HG03571 (cell line): Measurements from ENCODE around the gene BIRC7.

Source experiments
- ATAC-seq: cut with Tn5 transposase; IDR thresholded peaks from one replicate; pipeline ENCODE4 v1.9.1; 2021; ENCODE audit not compliant: unreplicated experiment

BIRC7 gene

GRCh38 chr20:63224412-63225081 is 11.2 kb upstream of the BIRC7 start:
- no peak for ATAC-seq

DNA sequence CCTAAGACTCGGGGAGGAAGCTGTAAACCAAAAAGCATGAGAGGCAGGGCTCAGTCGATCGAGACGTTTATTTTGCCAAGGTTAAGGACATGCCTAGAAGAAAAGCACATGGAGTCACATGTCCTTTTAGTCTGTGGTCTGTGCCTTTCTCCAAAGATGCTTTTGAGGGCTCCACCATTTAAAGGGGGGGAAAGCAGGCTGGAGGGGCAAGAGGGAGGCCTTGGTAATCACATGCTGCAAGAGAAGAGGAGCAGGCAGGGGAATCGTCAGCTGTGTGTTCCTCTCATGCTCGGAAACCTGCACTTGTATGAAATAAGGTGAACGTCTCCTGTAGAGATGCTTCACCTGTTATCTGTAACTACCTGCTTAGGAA is 10.6 kb upstream of the BIRC7 start:
- ATAC-seq, result no peak

DNA sequence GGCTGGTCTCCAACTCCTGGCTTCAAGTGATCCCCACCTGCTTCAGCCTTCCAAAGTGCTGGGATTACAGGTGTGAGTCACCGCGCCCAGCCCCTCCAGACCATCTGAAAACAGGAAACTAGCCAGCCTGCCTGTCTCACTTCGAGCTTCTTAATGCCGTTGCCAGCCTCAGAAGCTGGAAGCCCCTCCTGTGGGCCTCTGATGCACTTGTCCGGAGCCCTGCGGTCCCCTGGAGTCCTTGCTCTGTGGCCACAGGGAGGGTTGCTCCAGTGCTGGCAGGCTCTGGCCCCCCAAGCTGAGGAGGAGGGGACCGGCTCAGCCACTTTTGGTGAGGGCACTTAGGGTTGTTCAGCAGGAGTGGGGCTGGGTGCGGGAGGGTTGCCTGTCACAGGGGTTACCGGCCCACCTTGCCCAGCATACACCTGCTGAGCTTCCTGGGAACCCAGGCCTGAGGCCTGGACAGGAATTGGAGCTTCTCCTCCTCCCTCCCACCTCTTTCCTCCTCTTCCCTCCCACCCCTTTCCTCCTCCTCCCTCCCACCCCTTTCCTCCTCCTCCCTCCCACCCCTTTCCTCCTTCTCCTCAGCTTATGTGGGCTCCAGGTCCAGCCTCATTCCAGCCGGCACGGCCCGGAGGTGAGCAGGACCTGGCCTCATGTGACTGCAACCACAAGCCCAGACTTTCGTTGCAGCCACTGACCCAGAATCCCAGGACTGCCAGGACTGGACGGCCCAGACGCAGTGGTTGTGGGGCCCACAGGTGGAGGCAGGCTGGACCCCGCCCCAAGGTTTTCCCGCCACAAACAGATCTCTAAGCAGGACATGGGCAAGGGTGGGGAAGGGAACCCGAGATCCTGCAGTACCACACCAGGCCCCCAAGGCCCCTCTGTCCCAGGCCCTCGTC is 9.4 kb upstream of the BIRC7 start:
- no peak for ATAC-seq

GRCh38 chr20:63227260-63227659 is 8.4 kb upstream of the BIRC7 start:
- ATAC-seq, result no peak

- no peak for ATAC-seq
Measured at GRCh38 chr20:63228806-63229205, 6.9 kb upstream of the BIRC7 start.

- no peak for ATAC-seq
Measured at GRCh38 chr20:63230800-63231268, 4.9 kb upstream of the BIRC7 start.

DNA sequence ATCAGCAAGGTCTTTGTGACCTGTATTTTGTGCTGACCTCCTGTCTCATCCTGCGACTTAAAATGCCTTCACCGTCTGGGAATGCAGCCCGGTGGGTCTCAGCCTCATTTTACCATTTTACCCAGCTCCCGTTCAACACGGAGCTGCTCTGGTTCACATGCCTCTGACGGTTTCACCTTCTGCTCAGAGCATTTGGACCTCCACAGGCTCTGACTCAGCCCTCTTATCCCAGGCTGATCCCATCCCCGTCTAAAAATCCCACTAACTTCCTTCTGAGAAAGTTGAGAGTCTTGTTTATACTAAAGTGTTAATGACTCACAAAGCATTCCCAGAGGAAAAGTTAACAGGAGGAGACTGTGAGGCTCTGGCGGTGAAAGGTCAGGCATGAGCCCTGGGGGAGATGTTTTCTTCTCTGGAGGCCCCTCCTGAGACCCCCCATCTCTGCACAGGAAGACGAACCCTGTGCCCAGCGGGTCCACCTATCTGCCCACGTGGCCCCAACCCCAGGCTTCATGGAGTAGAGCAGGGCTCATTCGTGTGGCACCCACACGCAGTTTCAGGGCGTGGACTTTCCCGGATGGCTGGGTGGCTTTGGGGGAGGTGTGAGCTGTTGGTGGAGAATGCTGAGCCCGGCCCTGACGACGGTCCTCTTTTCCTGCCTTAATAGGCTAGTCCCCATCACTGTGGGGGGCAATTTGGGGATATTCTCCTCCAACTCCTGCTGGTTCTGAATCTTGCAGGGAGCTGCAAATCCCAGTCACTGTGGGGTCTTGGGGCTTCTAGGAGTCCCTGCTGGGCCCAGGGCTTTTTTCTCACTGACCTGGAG is 3.3 kb upstream of the BIRC7 start:
- ATAC-seq, result no peak

- ATAC-seq, result no peak
Measured at GRCh38 chr20:63233061-63233344, 2.7 kb upstream of the BIRC7 start.

- ATAC-seq, result no peak
Measured at GRCh38 chr20:63233924-63234323, 1.8 kb upstream of the BIRC7 start.

GRCh38 chr20:63234693-63235398 is 859 bp upstream of the BIRC7 start:
- ATAC-seq, result no peak

DNA sequence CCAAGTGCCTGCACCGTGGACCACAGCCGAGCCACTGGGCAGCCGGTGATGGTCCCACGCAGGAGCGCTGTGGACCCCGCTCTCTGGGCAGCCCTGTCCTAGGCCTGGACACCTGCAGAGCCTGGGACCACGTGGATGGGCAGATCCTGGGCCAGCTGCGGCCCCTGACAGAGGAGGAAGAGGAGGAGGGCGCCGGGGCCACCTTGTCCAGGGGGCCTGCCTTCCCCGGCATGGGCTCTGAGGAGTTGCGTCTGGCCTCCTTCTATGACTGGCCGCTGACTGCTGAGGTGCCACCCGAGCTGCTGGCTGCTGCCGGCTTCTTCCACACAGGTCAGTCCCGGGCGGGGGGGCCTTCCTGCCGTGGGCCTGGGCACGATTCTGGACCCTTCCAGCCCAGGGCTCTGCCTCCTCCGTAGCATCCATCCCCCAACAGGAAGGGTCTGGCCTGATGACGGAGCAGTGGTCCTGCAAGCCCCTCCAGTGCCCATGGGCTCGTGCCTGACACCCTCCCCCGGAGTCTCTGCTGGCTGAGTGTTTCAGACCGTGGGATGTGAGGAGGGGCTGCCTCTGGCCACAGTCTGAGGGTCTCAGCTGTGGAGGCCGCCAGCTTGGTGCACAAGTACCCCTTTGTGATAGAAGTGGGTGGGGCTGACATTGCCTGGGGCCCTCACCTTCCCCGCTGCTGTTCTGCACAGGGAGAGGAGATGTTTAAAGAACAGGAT is 572 bp downstream of the BIRC7 start:
- ATAC-seq, result no peak

GRCh38 chr20:63238031-63238430 is 2.3 kb downstream of the BIRC7 start:
- ATAC-seq, result no peak

GRCh38 chr20:63238514-63239125 is 2.9 kb downstream of the BIRC7 start:
- ATAC-seq, result no peak

DNA sequence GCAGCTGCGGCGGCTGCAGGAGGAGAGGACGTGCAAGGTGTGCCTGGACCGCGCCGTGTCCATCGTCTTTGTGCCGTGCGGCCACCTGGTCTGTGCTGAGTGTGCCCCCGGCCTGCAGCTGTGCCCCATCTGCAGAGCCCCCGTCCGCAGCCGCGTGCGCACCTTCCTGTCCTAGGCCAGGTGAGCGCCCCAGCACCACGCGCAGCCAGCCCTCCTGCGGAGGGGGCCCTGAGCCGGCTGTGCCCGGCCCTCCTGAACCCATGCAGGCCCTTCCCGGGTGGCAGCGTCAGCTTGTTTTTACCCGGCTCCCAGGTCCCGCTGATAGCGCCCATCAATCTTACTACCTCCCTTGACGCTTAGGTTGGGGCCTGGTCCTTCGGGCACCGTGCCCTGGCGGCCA is 3.7 kb downstream of the BIRC7 start:
- no peak for ATAC-seq

DNA sequence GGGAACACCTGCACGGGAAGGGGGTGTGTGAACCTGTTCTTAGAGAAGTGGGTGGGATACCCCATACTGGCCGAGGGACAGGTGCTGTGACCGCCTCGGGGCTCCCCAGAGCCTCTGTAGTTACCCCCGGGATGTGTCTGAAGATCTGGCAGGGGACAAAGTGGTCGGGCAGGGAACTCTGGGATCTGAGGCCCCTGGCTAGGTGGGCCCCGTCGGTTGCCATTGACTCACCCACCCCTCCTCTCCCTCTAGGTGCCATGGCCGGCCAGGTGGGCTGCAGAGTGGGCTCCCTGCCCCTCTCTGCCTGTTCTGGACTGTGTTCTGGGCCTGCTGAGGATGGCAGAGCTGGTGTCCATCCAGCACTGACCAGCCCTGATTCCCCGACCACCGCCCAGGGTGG is 4.3 kb downstream of the BIRC7 start:
- no peak for ATAC-seq

- no peak for ATAC-seq
Measured at GRCh38 chr20:63241272-63241671, 5.6 kb downstream of the BIRC7 start.

DNA sequence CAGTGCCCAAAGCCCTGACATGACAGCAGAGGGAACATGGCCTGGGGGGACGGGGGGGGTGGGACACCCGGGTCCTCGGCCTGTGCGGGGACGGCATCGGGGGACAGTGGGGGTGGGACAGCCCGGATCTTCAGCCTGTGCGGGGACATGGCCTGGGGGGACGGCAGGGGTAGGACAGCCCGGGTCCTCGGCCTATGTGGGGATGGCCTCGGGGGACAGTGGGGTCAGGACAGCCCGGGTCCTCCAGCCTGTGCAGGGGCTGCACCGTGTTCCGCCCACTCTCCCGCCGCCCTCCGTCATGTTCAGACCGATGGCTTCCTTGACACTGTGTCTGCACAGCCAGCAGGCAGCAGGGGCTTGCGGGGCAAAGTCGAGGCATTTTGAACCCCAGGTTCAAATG is 7.0 kb downstream of the BIRC7 start:
- ATAC-seq, result no peak

- no peak for ATAC-seq
Measured at GRCh38 chr20:63243604-63244247, 8.0 kb downstream of the BIRC7 start.

DNA sequence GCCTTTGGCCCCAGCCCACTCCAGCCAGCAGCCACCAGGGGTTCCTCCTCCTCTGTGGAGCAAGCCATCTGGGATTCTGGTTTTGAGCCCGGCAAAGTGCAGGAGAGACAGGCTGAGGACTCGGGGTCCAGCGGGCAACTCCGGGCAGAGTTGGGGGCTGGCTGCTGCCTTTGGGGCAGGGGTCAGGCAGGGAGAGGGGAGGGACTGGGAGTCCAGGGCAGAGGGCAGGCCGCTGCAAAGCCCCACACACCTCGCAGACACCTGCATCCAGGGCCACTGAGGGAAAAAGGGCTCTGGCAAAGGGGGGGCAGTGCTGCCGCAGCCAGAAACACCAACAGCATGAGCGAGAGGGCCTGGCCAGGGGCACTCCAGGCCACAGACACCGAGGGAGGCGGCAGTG is 8.8 kb downstream of the BIRC7 start:
- ATAC-seq, result no peak
